Activated naive CD4-positive, alpha-beta T cell treated with anti-CD3 and anti-CD28 coated beads, Interleukin-2, amount 50 U/mL, for 16 hours (primary cell): ENCODE measurements around the gene LBX2.

Source experiments
- DNase-seq: peaks from one replicate; pipeline ENCODE4 v3.0.0-alpha.2; 2020

The LBX2 gene

GRCh38 chr2:74499267-74499939, at the start of gene LBX2:
LBX2 (minus strand) TSS chr2:74499603; CDS start chr2:74499537, 66 bp downstream.
- peak; percentile 50 for DNase-seq

GRCh38 chr2:74548285-74548899, 49.0 kb upstream of the LBX2 start:
- no peak for DNase-seq

GRCh38 chr2:74546004-74546403, 46.6 kb upstream of the LBX2 start:
- no peak for DNase-seq

GRCh38 chr2:74544634-74545033, 45.2 kb upstream of the LBX2 start:
- no peak for DNase-seq

- no peak for DNase-seq
Measured at GRCh38 chr2:74542978-74543377, 43.6 kb upstream of the LBX2 start.

GRCh38 chr2:74540291-74540690, 40.9 kb upstream of the LBX2 start:
- DNase-seq: no peak

GRCh38 chr2:74538881-74539339, 39.5 kb upstream of the LBX2 start:
- DNase-seq: no peak

GRCh38 chr2:74537140-74537539, 37.7 kb upstream of the LBX2 start:
- DNase-seq: no peak

- no peak for DNase-seq
Measured at GRCh38 chr2:74536166-74536950, 37.0 kb upstream of the LBX2 start.

- no peak for DNase-seq
Measured at GRCh38 chr2:74535440-74535965, 36.1 kb upstream of the LBX2 start.

GRCh38 chr2:74534411-74534810, 35.0 kb upstream of the LBX2 start:
- no peak for DNase-seq

- DNase-seq: no peak
Measured at GRCh38 chr2:74533464-74533863, 34.1 kb upstream of the LBX2 start.

- DNase-seq: no peak
Measured at GRCh38 chr2:74532222-74532621, 32.8 kb upstream of the LBX2 start.

- no peak for DNase-seq
Measured at GRCh38 chr2:74531666-74532065, 32.3 kb upstream of the LBX2 start.

GRCh38 chr2:74530239-74531187, 31.1 kb upstream of the LBX2 start:
- peak; percentile 38 for DNase-seq

- peak; percentile 89 for DNase-seq
Measured at GRCh38 chr2:74529357-74530238, 30.2 kb upstream of the LBX2 start, which contains the start of the genes AUP1 and HTRA2. AUP1 (minus strand) TSS chr2:74529706; CDS start chr2:74529629, 77 bp downstream. HTRA2 (plus strand) TSS chr2:74529933; CDS start chr2:74530007, 74 bp downstream.

- peak; percentile 23 for DNase-seq
Measured at GRCh38 chr2:74528600-74529356, 29.4 kb upstream of the LBX2 start.

- no peak for DNase-seq
Measured at GRCh38 chr2:74527741-74528140, 28.3 kb upstream of the LBX2 start.

GRCh38 chr2:74526649-74527230, 27.3 kb upstream of the LBX2 start:
- DNase-seq: no peak
